ENCODE results near the gene ZGLP1. TPM values are rescaled to one million over a fixed set of nuclear protein-coding genes. Genes with fewer than 3 reads are reported as not detected.

The ZGLP1 gene
- total RNA-seq, 1 experiment from 2014 or later, result 1.3 TPM

- no peak overlapping the region for H3K27ac ChIP-seq (ENCODE audit: low read length)
- CTCF ChIA-PET, result no interaction called here
- no TSS peak for BruUV-seq (replicated peaks)
- intact Hi-C loops (cut with micrococcal nuclease; ENCODE audit: unreplicated experiment) (no loop called here), in situ Hi-C loops (cut with HindIII; ENCODE audit: low pct_unique_long_range_greater_than_20kb, low sequenced_read_pairs) (no loop called here)
- H3K36me3 ChIP-seq (ENCODE audit: control insufficient read depth, insufficient read depth, low read length), result peaks cover 6% of the 10 kb centered on the region; the same call in 1 of the 2 replicates
- no peak for DNase-seq (ENCODE audit: low read depth, low spot score)
- H3K4me1 ChIP-seq (ENCODE audit: control insufficient read depth, insufficient read depth, low read length), result no peaks in the 10 kb centered on the region
- POLR2A ChIA-PET, result interaction anchor here (0.7 kb wide), 1 partner anchor 49 kb away, joined by 3 read pairs; no protein-coding TSS in a partner anchor
- TF ChIP-seq POLR2AphosphoS5 (IDR thresholded peaks at IDR 0.05; ENCODE audit: low read depth, low read length), result no peak
- TF ChIP-seq TCF7L2 (IDR thresholded peaks at IDR 0.05; ENCODE audit: low read depth, low read length), result no peak
- TF ChIP-seq SIN3A (IDR thresholded peaks at IDR 0.05; ENCODE audit: borderline replicate concordance, insufficient read depth, low read depth, low read length), result no peak
- no peak for TF ChIP-seq CTCF (IDR thresholded peaks at IDR 0.05)
- TF ChIP-seq, protein P1, sequence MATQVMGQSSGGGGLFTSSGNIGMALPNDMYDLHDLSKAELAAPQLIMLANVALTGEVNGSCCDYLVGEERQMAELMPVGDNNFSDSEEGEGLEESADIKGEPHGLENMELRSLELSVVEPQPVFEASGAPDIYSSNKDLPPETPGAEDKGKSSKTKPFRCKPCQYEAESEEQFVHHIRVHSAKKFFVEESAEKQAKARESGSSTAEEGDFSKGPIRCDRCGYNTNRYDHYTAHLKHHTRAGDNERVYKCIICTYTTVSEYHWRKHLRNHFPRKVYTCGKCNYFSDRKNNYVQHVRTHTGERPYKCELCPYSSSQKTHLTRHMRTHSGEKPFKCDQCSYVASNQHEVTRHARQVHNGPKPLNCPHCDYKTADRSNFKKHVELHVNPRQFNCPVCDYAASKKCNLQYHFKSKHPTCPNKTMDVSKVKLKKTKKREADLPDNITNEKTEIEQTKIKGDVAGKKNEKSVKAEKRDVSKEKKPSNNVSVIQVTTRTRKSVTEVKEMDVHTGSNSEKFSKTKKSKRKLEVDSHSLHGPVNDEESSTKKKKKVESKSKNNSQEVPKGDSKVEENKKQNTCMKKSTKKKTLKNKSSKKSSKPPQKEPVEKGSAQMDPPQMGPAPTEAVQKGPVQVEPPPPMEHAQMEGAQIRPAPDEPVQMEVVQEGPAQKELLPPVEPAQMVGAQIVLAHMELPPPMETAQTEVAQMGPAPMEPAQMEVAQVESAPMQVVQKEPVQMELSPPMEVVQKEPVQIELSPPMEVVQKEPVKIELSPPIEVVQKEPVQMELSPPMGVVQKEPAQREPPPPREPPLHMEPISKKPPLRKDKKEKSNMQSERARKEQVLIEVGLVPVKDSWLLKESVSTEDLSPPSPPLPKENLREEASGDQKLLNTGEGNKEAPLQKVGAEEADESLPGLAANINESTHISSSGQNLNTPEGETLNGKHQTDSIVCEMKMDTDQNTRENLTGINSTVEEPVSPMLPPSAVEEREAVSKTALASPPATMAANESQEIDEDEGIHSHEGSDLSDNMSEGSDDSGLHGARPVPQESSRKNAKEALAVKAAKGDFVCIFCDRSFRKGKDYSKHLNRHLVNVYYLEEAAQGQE (IDR thresholded peaks at IDR 0.05; ENCODE audit: insufficient read depth in 1 of 2, low read depth in 2 of 2, low read length in 1 of 2), result no peak
- no peaks in the 10 kb centered on the region for H3K27me3 ChIP-seq (ENCODE audit: control insufficient read depth, insufficient read depth, low read length)
- no peak for ATAC-seq
- H3K4me3 ChIP-seq (ENCODE audit: low read depth in 2 of 2, low read length in 2 of 2), result no peak overlapping the region
- H3K9me3 ChIP-seq (ENCODE audit: control insufficient read depth, insufficient read depth, low read depth, low read length), result no peaks in the 10 kb centered on the region
These were observed 16.1 kb upstream of the ZGLP1 start for GRCh38 chr19:10325732-10326131.

GRCh38 chr19:10321874-10322835, 12.5 kb upstream of the ZGLP1 start:
- ChIA-PET CTCF (interaction anchor here (0.6 kb wide), 1 partner anchor 69 kb away, joined by 12 read pairs; no protein-coding TSS in a partner anchor), POLR2A (no interaction called here)
- ATAC-seq, result no peak
- Histone ChIP-seq H3K4me1 (ENCODE audit: control insufficient read depth, insufficient read depth, low read length) (no peaks in the 10 kb centered on the region), H3K9me3 (ENCODE audit: control insufficient read depth, insufficient read depth, low read depth, low read length) (no peaks in the 10 kb centered on the region), H3K27me3 (ENCODE audit: control insufficient read depth, insufficient read depth, low read length) (no peaks in the 10 kb centered on the region), H3K27ac (ENCODE audit: low read length) (no peak overlapping the region), H3K36me3 (ENCODE audit: control insufficient read depth, insufficient read depth, low read length) (no peaks in the 10 kb centered on the region; the same call in 1 of the 2 replicates), H3K4me3 (ENCODE audit: low read depth in 2 of 2, low read length in 2 of 2) (no peak overlapping the region)
- intact Hi-C loops (cut with micrococcal nuclease; ENCODE audit: unreplicated experiment) (no loop called here), in situ Hi-C loops (cut with HindIII; ENCODE audit: low pct_unique_long_range_greater_than_20kb, low sequenced_read_pairs) (no loop called here)
- BruUV-seq (replicated peaks), result no TSS peak
- TF ChIP-seq, protein P1 (IDR thresholded peaks at IDR 0.05; ENCODE audit: insufficient read depth in 1 of 2, low read depth in 2 of 2, low read length in 1 of 2), result no peak
- no peak for TF ChIP-seq POLR2AphosphoS5 (IDR thresholded peaks at IDR 0.05; ENCODE audit: low read depth, low read length)
- TF ChIP-seq SIN3A (IDR thresholded peaks at IDR 0.05; ENCODE audit: borderline replicate concordance, insufficient read depth, low read depth, low read length), result no peak
- DNase-seq (ENCODE audit: low read depth, low spot score), result no peak

Data from Panc1 (cell line).